IPS-20b (cell line): ENCODE results near the gene TAF1A.

Experiments
- H3K27ac ChIP-seq: one replicate; pipeline ENCODE4 v1.5.1; 2013; ENCODE audit warnings: low read length
- H3K27me3 ChIP-seq: 2 replicates; pipeline ENCODE4 v1.6.1; 2013; ENCODE audit warnings: mild to moderate bottlenecking, low read length, inconsistent platforms; ENCODE audit not compliant: insufficient read depth
- H3K36me3 ChIP-seq: 2 replicates; pipeline ENCODE4 v1.6.1; 2013; ENCODE audit warnings: low read depth, mild to moderate bottlenecking, inconsistent platforms, low read length, moderate library complexity; ENCODE audit not compliant: insufficient read depth
- H3K4me1 ChIP-seq: 2 replicates; pipeline ENCODE4 v1.6.1; 2013; ENCODE audit warnings: mild to moderate bottlenecking, control low read depth, inconsistent platforms, low read length, moderate library complexity; ENCODE audit not compliant: insufficient read depth
- H3K4me3 ChIP-seq: 2 replicates; pipeline ENCODE4 v1.5.1; 2013; ENCODE audit warnings: mild to moderate bottlenecking, low read length, inconsistent platforms
- H3K9ac ChIP-seq: 2 replicates; pipeline ENCODE4 v1.6.1; 2013; ENCODE audit warnings: low read depth, mild to moderate bottlenecking, inconsistent platforms, low read length, moderate library complexity
- H3K9me3 ChIP-seq: 2 replicates; pipeline ENCODE4 v1.6.1; 2013; ENCODE audit warnings: mild to moderate bottlenecking, low read depth, low read length, inconsistent platforms; ENCODE audit not compliant: insufficient read depth

Gene TAF1A

GRCh38 chr1:222589462-222590302 lies at the start of gene TAF1A:
Gene TAF1A (minus strand): TSS chr1:222589933.
- Histone ChIP-seq H3K4me3 (peak within 1 kb of the TSS; percentile 94), H3K36me3 (peaks cover 29% of the 10 kb centered on the region), H3K9ac (peak within 1 kb of the TSS; percentile 92), H3K9me3 (no peaks in the 10 kb centered on the region), H3K27me3 (no peaks in the 10 kb centered on the region; the same call in 1 of the 2 replicates), H3K27ac (peak within 1 kb of the TSS; percentile 11), H3K4me1 (no peaks in the 10 kb centered on the region; the same call in 1 of the 2 replicates)

GRCh38 chr1:222634180-222635013 lies 44.7 kb upstream of the TAF1A start:
- Histone ChIP-seq H3K36me3 (peaks cover 90% of the 10 kb centered on the region), H3K27ac (no peak overlapping the region), H3K4me1 (no peaks in the 10 kb centered on the region), H3K4me3 (no peak overlapping the region), H3K9ac (no peak overlapping the region), H3K9me3 (no peaks in the 10 kb centered on the region), H3K27me3 (no peaks in the 10 kb centered on the region)

- H3K9me3 ChIP-seq = no peaks in the 10 kb centered on the region
- no peaks in the 10 kb centered on the region for H3K27me3 ChIP-seq
- no peak overlapping the region for H3K27ac ChIP-seq
- no peak overlapping the region for H3K9ac ChIP-seq
- no peaks in the 10 kb centered on the region for H3K4me1 ChIP-seq
- no peak overlapping the region for H3K4me3 ChIP-seq
- peaks cover 91% of the 10 kb centered on the region for H3K36me3 ChIP-seq
Measured at GRCh38 chr1:222632749-222633148, 43.0 kb upstream of the TAF1A start.

GRCh38 chr1:222631611-222632208 lies 42.0 kb upstream of the TAF1A start:
- Histone ChIP-seq H3K27ac (no peak overlapping the region), H3K4me3 (no peak overlapping the region), H3K9me3 (no peaks in the 10 kb centered on the region), H3K4me1 (no peaks in the 10 kb centered on the region), H3K27me3 (no peaks in the 10 kb centered on the region), H3K36me3 (peaks cover 91% of the 10 kb centered on the region), H3K9ac (no peak overlapping the region)

GRCh38 chr1:222629921-222630535 lies 40.3 kb upstream of the TAF1A start:
- Histone ChIP-seq H3K9ac (no peak overlapping the region), H3K27me3 (no peaks in the 10 kb centered on the region), H3K36me3 (peaks cover 94% of the 10 kb centered on the region), H3K4me1 (no peaks in the 10 kb centered on the region), H3K9me3 (no peaks in the 10 kb centered on the region), H3K27ac (no peak overlapping the region), H3K4me3 (no peak overlapping the region)

- Histone ChIP-seq H3K4me3 (no peak overlapping the region), H3K9ac (no peak overlapping the region), H3K4me1 (no peaks in the 10 kb centered on the region), H3K36me3 (peaks cover 99% of the 10 kb centered on the region), H3K27me3 (no peaks in the 10 kb centered on the region), H3K9me3 (no peaks in the 10 kb centered on the region), H3K27ac (no peak overlapping the region)
Measured at GRCh38 chr1:222627232-222627631, 37.5 kb upstream of the TAF1A start.

GRCh38 chr1:222624214-222624613 lies 34.5 kb upstream of the TAF1A start:
- Histone ChIP-seq H3K9ac (no peak overlapping the region), H3K27me3 (no peaks in the 10 kb centered on the region), H3K9me3 (no peaks in the 10 kb centered on the region), H3K27ac (no peak overlapping the region), H3K4me3 (no peak overlapping the region), H3K36me3 (peaks cover 77% of the 10 kb centered on the region), H3K4me1 (peaks cover 4% of the 10 kb centered on the region; the same call in 1 of the 2 replicates)

GRCh38 chr1:222623458-222623857 lies 33.7 kb upstream of the TAF1A start:
- Histone ChIP-seq H3K9ac (no peak overlapping the region), H3K9me3 (no peaks in the 10 kb centered on the region), H3K4me3 (no peak overlapping the region), H3K27ac (no peak overlapping the region), H3K27me3 (no peaks in the 10 kb centered on the region), H3K36me3 (peaks cover 69% of the 10 kb centered on the region), H3K4me1 (peaks cover 6% of the 10 kb centered on the region; the same call in 1 of the 2 replicates)

- H3K4me1 ChIP-seq = peaks cover 6% of the 10 kb centered on the region; the same call in 1 of the 2 replicates
- H3K9me3 ChIP-seq = no peaks in the 10 kb centered on the region
- H3K9ac ChIP-seq = no peak overlapping the region
- H3K27ac ChIP-seq = no peak overlapping the region
- H3K4me3 ChIP-seq = no peak overlapping the region
- H3K36me3 ChIP-seq = peaks cover 62% of the 10 kb centered on the region
- H3K27me3 ChIP-seq = no peaks in the 10 kb centered on the region
Measured at GRCh38 chr1:222622765-222623164, 33.0 kb upstream of the TAF1A start.

- H3K4me1 ChIP-seq = peaks cover 6% of the 10 kb centered on the region; the same call in 1 of the 2 replicates
- H3K27ac ChIP-seq = no peak overlapping the region
Measured at GRCh38 chr1:222620566-222620965, 30.8 kb upstream of the TAF1A start.

More at GRCh38 chr1:222620566-222620965, 30.8 kb upstream of the TAF1A start:
- Histone ChIP-seq H3K9ac (no peak overlapping the region), H3K9me3 (no peaks in the 10 kb centered on the region), H3K27me3 (0 out of 2 replicates have a peak, but pooled peaks cover 4% of the 10 kb centered on the region), H3K4me3 (no peak overlapping the region), H3K36me3 (peaks cover 40% of the 10 kb centered on the region)
